Caco-2 (cell line): ENCODE measurements around the gene PPP1R13B. TPM values are rescaled to one million over a fixed set of nuclear protein-coding genes. Genes with fewer than 3 reads are reported as not detected.

ENCODE experiments used
- BruUV-seq: library from RNA; stranded (reverse); fragments of 400-500 nt; replicated peaks from 2 replicates; lab custom pipeline; 2021; lab: Mats Ljungman, UMichigan
- CTCF ChIA-PET: fragments of 300-600 bp; sonication (Branson Sonifier 250); formaldehyde crosslinking; loops from one replicate; lab custom pipeline; 2022; ENCODE audit warnings: antibody characterized with exemption; lab: Charles Lee
- POLR2A ChIA-PET: fragments of 300-600 bp; sonication (Branson Sonifier 250); formaldehyde crosslinking; loops from one replicate; lab custom pipeline; 2022; ENCODE audit warnings: antibody characterized with exemption; lab: Charles Lee
- DNase-seq, 2 experiments: peaks; one replicate each; pipeline versions ENCODE4 v3.0.0 to v3.0.0-alpha.2; 2020 to 2022
- H3K27me3 ChIP-seq: replicated peaks from 2 replicates; pipeline ENCODE4 v1.6.0; 2011; ENCODE audit warnings: low read length; ENCODE audit not compliant: control insufficient read depth, insufficient read depth
- H3K36me3 ChIP-seq: 2 replicates; pipeline ENCODE4 v1.5.1; 2011; ENCODE audit warnings: low read length; ENCODE audit not compliant: control insufficient read depth, insufficient read depth
- H3K4me1 ChIP-seq: fragments of 250-450 bp; sonication (Bioruptor Pico); 2 replicates; pipeline ENCODE4 v1.5.1; 2020; ENCODE audit warnings: mild to moderate bottlenecking
- H3K4me3 ChIP-seq: 2 replicates; pipeline ENCODE4 v1.5.1; 2011; ENCODE audit warnings: low read depth, mild to moderate bottlenecking, control low read depth, low read length
- H3K9me3 ChIP-seq: fragments of 250-450 bp; sonication (Bioruptor Pico); 2 replicates; pipeline ENCODE4 v1.5.1; 2020; ENCODE audit warnings: mild to moderate bottlenecking, moderate library complexity
- H3K27ac Mint-ChIP-seq: one replicate; pipeline ENCODE4 v1.8.0; 2022; ENCODE audit warnings: mixed read lengths; ENCODE audit not compliant: unreplicated experiment
- H3K27me3 Mint-ChIP-seq: one replicate; pipeline ENCODE4 v1.8.0; 2022; ENCODE audit warnings: mixed read lengths; ENCODE audit not compliant: insufficient read depth, unreplicated experiment
- H3K36me3 Mint-ChIP-seq: one replicate; pipeline ENCODE4 v1.8.0; 2022; ENCODE audit warnings: mild to moderate bottlenecking, mixed read lengths; ENCODE audit not compliant: insufficient read depth, unreplicated experiment
- H3K4me1 Mint-ChIP-seq: one replicate; pipeline ENCODE4 v1.8.0; 2022; ENCODE audit warnings: low read depth, mixed read lengths; ENCODE audit not compliant: unreplicated experiment
- H3K4me3 Mint-ChIP-seq: one replicate; pipeline ENCODE4 v1.8.0; 2022; ENCODE audit warnings: mild to moderate bottlenecking, moderate library complexity, mixed read lengths; ENCODE audit not compliant: unreplicated experiment
- H3K9me3 Mint-ChIP-seq: one replicate; pipeline ENCODE4 v1.8.0; 2022; ENCODE audit warnings: mixed read lengths; ENCODE audit not compliant: unreplicated experiment
- intact Hi-C: fragments of 100-400 bp; cut with micrococcal nuclease; formaldehyde crosslinking; loops from one replicate; pipeline ENCODE4 v1.10.0; 2022; ENCODE audit not compliant: unreplicated experiment
- total RNA-seq: library from RNA; stranded (reverse); gene quantifications from 2 replicates; pipeline ENCODE4 v1.2.3, GENCODE V29; 2022
- TF ChIP-seq, protein P1 (sequence below), 2 experiments: fragments of 200-600 bp in 1 of 2; IDR thresholded peaks; 1 replicate in 1 of 2; 2 replicates in 1 of 2; pipeline versions ENCODE4 v1.5.1 to v1.8.0; 2011 to 2022; ENCODE audit warnings: antibody characterized with exemption in 1 of 2, control low read depth in 1 of 2, inconsistent platforms in 1 of 2, low read depth in 1 of 2, low read length in 1 of 2, mild to moderate bottlenecking in 1 of 2, moderate library complexity in 1 of 2; ENCODE audit not compliant: insufficient read depth in 1 of 2, severe bottlenecking in 1 of 2, unreplicated experiment in 1 of 2

PPP1R13B gene
- total RNA-seq, 1 experiment from 2014 or later, result 15.8 TPM

DNA sequence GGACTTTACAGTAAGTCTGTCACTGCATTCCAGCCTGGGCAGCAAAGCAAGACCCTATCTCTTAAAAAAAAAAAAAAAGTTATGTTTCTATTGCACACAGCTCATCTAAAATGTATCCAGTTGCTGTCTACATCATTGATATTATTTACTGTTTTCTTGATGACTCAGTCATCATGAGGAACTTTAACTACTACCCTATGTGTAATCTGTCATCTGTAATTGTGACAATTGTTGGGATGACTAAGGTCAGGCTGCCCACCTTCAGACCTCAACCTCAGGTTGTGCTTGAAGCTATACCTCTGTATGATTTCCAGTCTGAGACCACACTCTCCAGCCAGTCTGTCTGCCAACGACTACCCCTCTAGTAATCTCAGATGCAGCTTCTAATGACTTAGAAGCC is 15.3 kb downstream of the PPP1R13B start:
- no peaks in the 10 kb centered on the region for H3K9me3 ChIP-seq
- ChIA-PET CTCF (interaction anchor here (0.7 kb wide), 1 partner anchor 672 kb away, joined by 3 read pairs; no protein-coding TSS in a partner anchor), POLR2A (no interaction called here)
- no peaks in the 10 kb centered on the region for H3K27me3 ChIP-seq
- no peaks in the 10 kb centered on the region for H3K4me1 Mint-ChIP-seq
- H3K27ac Mint-ChIP-seq, result no peak overlapping the region
- no peak overlapping the region for H3K4me3 ChIP-seq
- BruUV-seq, result no TSS peak
- no peaks in the 10 kb centered on the region for H3K4me1 ChIP-seq
- intact Hi-C loops, result no loop called here
- H3K27me3 Mint-ChIP-seq, result no peaks in the 10 kb centered on the region
- TF ChIP-seq, protein P1, sequence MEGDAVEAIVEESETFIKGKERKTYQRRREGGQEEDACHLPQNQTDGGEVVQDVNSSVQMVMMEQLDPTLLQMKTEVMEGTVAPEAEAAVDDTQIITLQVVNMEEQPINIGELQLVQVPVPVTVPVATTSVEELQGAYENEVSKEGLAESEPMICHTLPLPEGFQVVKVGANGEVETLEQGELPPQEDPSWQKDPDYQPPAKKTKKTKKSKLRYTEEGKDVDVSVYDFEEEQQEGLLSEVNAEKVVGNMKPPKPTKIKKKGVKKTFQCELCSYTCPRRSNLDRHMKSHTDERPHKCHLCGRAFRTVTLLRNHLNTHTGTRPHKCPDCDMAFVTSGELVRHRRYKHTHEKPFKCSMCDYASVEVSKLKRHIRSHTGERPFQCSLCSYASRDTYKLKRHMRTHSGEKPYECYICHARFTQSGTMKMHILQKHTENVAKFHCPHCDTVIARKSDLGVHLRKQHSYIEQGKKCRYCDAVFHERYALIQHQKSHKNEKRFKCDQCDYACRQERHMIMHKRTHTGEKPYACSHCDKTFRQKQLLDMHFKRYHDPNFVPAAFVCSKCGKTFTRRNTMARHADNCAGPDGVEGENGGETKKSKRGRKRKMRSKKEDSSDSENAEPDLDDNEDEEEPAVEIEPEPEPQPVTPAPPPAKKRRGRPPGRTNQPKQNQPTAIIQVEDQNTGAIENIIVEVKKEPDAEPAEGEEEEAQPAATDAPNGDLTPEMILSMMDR (IDR thresholded peaks at IDR 0.05; ENCODE audit: insufficient read depth in 1 of 2, low read depth in 1 of 2, low read length in 1 of 2, severe bottlenecking in 1 of 2, unreplicated experiment in 1 of 2), result no peak
- H3K4me3 Mint-ChIP-seq, result no peak overlapping the region
- no peaks in the 10 kb centered on the region for H3K36me3 Mint-ChIP-seq
- H3K9me3 Mint-ChIP-seq, result no peaks in the 10 kb centered on the region
- H3K36me3 ChIP-seq, result no peaks in the 10 kb centered on the region
- no peak for DNase-seq

DNA sequence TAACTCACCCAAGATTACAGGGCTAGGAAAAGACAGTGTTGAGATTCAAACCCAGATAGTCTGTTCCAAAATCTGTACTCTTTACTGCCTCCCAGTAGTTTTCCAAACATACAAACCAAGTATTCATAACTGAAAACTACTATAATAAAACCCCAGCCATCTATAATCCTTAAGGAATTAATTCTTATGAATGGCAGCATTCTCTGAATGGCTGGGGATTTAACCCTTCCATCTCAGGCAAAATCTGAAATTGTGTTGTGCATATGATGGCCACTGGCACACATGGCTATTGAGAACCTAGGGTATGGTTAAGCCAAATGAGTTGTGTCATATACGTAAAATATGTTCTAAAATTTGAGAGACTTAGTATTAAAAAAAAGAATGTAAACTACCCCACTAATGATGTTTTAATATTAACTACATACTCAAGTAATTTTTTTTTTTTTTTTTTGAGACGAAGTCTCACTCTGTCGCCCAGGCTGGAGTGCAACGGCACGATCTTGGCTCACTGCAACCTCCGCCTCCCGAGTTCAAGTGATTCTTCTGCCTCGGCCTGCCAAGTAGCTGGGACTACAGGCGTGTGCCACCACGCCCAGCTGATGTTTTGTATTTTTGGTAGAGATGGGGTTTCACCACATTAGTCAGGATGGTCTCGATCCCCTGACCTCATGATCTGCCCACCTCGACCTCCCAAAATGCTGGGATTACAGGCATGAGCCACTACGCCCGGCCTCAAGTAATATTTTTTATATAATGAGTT is 16.7 kb downstream of the PPP1R13B start:
- TF ChIP-seq, protein P1 (IDR thresholded peaks at IDR 0.05; ENCODE audit: insufficient read depth in 1 of 2, low read depth in 1 of 2, low read length in 1 of 2, severe bottlenecking in 1 of 2, unreplicated experiment in 1 of 2), result no peak
- no peaks in the 10 kb centered on the region for H3K9me3 ChIP-seq
- ChIA-PET POLR2A (no interaction called here), CTCF (interaction anchor here (0.7 kb wide), 2 partner anchors 86 to 735 kb away, joined by 4 read pairs; no protein-coding TSS in a partner anchor)
- no peaks in the 10 kb centered on the region for H3K36me3 ChIP-seq
- no peaks in the 10 kb centered on the region for H3K4me1 ChIP-seq
- no peak overlapping the region for H3K27ac Mint-ChIP-seq
- no peaks in the 10 kb centered on the region for H3K4me1 Mint-ChIP-seq
- BruUV-seq, result no TSS peak
- H3K9me3 Mint-ChIP-seq, result no peaks in the 10 kb centered on the region
- no peak for DNase-seq
- intact Hi-C loops, result no loop called here
- H3K27me3 ChIP-seq, result no peaks in the 10 kb centered on the region
- H3K4me3 Mint-ChIP-seq, result no peak overlapping the region
- no peak overlapping the region for H3K4me3 ChIP-seq
- H3K27me3 Mint-ChIP-seq, result no peaks in the 10 kb centered on the region
- H3K36me3 Mint-ChIP-seq, result no peaks in the 10 kb centered on the region

DNA sequence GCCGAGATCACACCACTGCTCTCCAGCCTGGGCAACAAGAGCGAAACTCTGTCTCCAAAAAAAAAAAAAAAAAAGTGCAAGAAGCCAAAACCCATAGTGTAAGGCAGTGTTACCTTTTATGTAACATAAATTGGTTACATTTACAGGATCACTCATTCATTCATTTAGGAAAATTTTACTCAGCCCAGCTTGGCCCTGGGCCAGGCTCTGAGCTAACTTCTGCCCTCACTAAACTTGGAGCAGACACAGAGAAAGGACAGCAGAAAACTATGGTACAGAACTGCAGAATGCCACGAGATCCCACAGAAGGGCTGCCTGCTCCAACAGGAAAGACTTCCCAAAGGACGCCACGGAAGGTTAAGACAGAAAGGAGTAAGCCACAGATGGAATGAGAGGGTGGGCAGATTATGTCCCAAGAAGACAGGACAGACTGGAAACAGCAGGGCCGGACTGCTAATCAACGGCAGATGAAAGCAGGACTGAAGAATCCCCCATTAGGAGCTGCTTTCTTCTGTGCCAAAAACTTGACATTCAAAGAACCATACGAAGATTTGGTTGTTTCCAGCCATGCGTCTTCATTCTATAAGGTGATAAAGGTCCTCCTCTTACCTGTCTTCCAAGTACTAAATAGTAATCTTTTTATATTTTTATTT is 18.9 kb downstream of the PPP1R13B start:
- peaks cover 9% of the 10 kb centered on the region; the same call in 1 of the 2 replicates for H3K4me1 ChIP-seq
- CTCF ChIA-PET, result interaction anchor here (0.7 kb wide), 1 partner anchor 26 kb away, joined by 4 read pairs; no protein-coding TSS in a partner anchor
- intact Hi-C loops, result no loop called here
- H3K9me3 ChIP-seq, result no peaks in the 10 kb centered on the region
- POLR2A ChIA-PET, result interaction anchor here (0.6 kb wide), 1 partner anchor 17 kb away, joined by 7 read pairs; no protein-coding TSS in a partner anchor
- DNase-seq, result no peak
- no peak overlapping the region for H3K4me3 ChIP-seq
- H3K4me3 Mint-ChIP-seq, result no peak overlapping the region
- H3K36me3 ChIP-seq, result no peaks in the 10 kb centered on the region
- TF ChIP-seq, protein P1 (IDR thresholded peaks at IDR 0.05; ENCODE audit: insufficient read depth in 1 of 2, low read depth in 1 of 2, low read length in 1 of 2, severe bottlenecking in 1 of 2, unreplicated experiment in 1 of 2), result no peak
- no TSS peak for BruUV-seq
- H3K4me1 Mint-ChIP-seq, result peaks cover 9% of the 10 kb centered on the region
- H3K27me3 Mint-ChIP-seq, result no peaks in the 10 kb centered on the region
- no peaks in the 10 kb centered on the region for H3K27me3 ChIP-seq
- no peaks in the 10 kb centered on the region for H3K9me3 Mint-ChIP-seq
- no peak overlapping the region for H3K27ac Mint-ChIP-seq
- no peaks in the 10 kb centered on the region for H3K36me3 Mint-ChIP-seq
